Esophagus squamous epithelium (tissue), 5 donors: ENCODE measurements around the gene MED29. TPM values are rescaled to one million over a fixed set of nuclear protein-coding genes. Genes with fewer than 3 reads are reported as not detected.

ENCODE experiments used
- DNase-seq: peaks from one replicate; lab custom pipeline; 2025; lab: John Stamatoyannopoulos, UW
- H3K27ac ChIP-seq, 4 donors: fragments of 200-600 bp; sonication (generic); one replicate each; pipeline ENCODE4 v1.5.1; 2016 to 2019; ENCODE audit warnings: mild to moderate bottlenecking in 1 of 4
- H3K27me3 ChIP-seq, 4 donors: fragments of 200-600 bp; sonication (generic); 1 replicate in 3 of 4; 2 replicates in 1 of 4; pipeline versions ENCODE4 v1.5.1 to v1.6.0; 2017 to 2021; ENCODE audit warnings: antibody characterized with exemption in 1 of 4
- H3K36me3 ChIP-seq, 3 donors: fragments of 200-600 bp; sonication (generic); one replicate each; pipeline ENCODE4 v1.5.1; 2016 to 2019
- H3K4me1 ChIP-seq, 3 donors: fragments of 200-600 bp; sonication (generic); one replicate each; pipeline ENCODE4 v1.5.1; 2017 to 2019
- H3K4me3 ChIP-seq, 4 donors: fragments of 200-600 bp; sonication (generic); 1 replicate in 3 of 4; 2 replicates in 1 of 4; pipeline ENCODE4 v1.5.1; 2016 to 2019; ENCODE audit warnings: mild to moderate bottlenecking in 2 of 4, moderate library complexity in 1 of 4
- H3K9me3 ChIP-seq, 3 donors: fragments of 200-600 bp; sonication (generic); one replicate each; pipeline ENCODE4 v1.5.1; 2016 to 2019
- POLR2A ChIP-seq, 4 donors: fragments of 450-650 bp; IDR thresholded peaks; one replicate each; pipeline ENCODE4 v1.6.1; 2017; ENCODE audit warnings: antibody characterized with exemption in 4 of 4, mild to moderate bottlenecking in 4 of 4, moderate library complexity in 3 of 4
- WGBS, 2 donors: methylation state at CpG; one replicate each; pipeline ENCODE4 v1.1.5; 2018; 5-methylcytosine and 5-hydroxymethylcytosine counted together
- intact Hi-C: fragments of 100-400 bp; cut with DNase I; formaldehyde crosslinking; loops from one replicate; pipeline ENCODE4 v1.15.0; 2022
- total RNA-seq, 4 donors: library from RNA; depleted of rRNA; stranded (reverse); fragments of >200 nt; gene quantifications; one replicate each; pipeline ENCODE4 v1.1.0, GENCODE V29; 2016
- TF ChIP-seq, protein P1 (sequence below), 6 experiments: fragments of 450-650 bp in 4 of 6; fragments of 200-600 bp in 2 of 6; sonication (generic) in 2 of 6; IDR thresholded peaks; one replicate each; pipeline ENCODE4 v1.5.1; 2016 to 2019; ENCODE audit warnings: antibody characterized with exemption in 6 of 6, mild to moderate bottlenecking in 4 of 6, moderate library complexity in 4 of 6
- donor health status: DM: yes; HTN: yes; CAD: no.

MED29 gene
- total RNA-seq, 4 donors from 2014 or later: 11.8 to 20.1 (median 16.5) TPM

DNA sequence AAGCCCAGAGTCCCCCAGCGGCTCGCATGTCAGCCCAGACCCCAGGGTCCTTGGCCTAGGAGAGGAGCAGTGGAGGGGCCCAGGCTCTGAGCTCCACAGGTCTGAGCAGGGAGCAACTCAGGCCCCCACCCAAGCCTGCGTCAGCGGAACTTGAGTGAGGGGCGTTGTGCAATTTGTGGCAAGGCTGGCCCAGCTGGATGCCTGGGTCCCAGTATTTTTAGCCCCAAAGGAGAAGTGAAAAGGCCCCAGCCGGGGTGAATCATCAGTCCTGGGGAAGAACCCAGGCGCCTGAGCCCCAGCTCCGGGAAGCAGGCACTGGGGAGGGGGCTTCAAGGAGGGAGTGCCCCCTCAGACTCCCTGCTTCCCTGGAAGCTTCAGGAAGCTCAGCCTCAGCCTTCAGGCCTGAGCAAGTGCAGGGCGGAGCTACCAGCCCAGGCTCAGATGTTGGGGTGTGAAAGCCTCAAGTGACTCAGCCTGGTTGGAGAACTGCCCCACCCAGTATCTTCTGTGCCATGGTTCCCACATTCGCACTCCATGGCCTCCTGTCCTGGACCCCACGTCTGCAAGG, 7.2 kb downstream of the MED29 start:
- Histone ChIP-seq H3K27me3 (no peaks in the 10 kb centered on the region), H3K4me1 (peaks cover 43 to 72% (median 48%) of the 10 kb centered on the region in 3 donors), H3K4me3 (peak overlapping the region in 3 of 4 donors; percentile 11 to 44 (median 26)), H3K27ac (peak overlapping the region; percentile 96 to 99 (median 98)), H3K9me3 (no peaks in the 10 kb centered on the region), H3K36me3 (peaks cover 0 to 40% (median 13%) of the 10 kb centered on the region in 3 donors)
- intact Hi-C loops: no loop called here
- no peak for DNase-seq
- peak in 1 of 4 donors; percentile 52 for TF ChIP-seq POLR2A (IDR thresholded peaks at IDR 0.05)
- TF ChIP-seq, protein P1, sequence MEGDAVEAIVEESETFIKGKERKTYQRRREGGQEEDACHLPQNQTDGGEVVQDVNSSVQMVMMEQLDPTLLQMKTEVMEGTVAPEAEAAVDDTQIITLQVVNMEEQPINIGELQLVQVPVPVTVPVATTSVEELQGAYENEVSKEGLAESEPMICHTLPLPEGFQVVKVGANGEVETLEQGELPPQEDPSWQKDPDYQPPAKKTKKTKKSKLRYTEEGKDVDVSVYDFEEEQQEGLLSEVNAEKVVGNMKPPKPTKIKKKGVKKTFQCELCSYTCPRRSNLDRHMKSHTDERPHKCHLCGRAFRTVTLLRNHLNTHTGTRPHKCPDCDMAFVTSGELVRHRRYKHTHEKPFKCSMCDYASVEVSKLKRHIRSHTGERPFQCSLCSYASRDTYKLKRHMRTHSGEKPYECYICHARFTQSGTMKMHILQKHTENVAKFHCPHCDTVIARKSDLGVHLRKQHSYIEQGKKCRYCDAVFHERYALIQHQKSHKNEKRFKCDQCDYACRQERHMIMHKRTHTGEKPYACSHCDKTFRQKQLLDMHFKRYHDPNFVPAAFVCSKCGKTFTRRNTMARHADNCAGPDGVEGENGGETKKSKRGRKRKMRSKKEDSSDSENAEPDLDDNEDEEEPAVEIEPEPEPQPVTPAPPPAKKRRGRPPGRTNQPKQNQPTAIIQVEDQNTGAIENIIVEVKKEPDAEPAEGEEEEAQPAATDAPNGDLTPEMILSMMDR (IDR thresholded peaks at IDR 0.05): no peak
- 7 to 30% methylated on average over 2 to 3 of the region's 11 CpGs for WGBS, 2 donors

DNA sequence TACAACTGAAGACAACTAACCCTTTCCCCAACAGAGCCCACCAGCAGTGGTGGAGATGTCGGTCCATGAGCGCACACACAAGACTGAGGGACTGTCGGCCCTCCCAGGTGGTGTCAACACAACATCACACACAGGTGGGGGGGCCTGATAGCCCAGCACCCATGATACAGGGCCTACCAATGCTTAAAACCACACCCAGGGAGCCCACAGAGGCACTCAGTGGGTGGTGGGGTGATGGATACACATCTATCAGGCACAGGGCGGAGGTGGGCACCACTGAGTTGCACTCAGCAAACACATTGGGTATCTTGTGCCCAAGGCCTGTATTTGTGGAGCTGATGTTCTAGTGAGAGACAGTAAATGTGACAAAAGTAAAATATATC, 8.5 kb downstream of the MED29 start:
- intact Hi-C loops: no loop called here
- no peaks in the 10 kb centered on the region for H3K27me3 ChIP-seq
- DNase-seq: no peak
- H3K4me1 ChIP-seq: peaks cover 48 to 77% (median 56%) of the 10 kb centered on the region in 3 donors
- H3K9me3 ChIP-seq: no peaks in the 10 kb centered on the region
- H3K36me3 ChIP-seq: peaks cover 0 to 28% (median 8%) of the 10 kb centered on the region in 3 donors
- TF ChIP-seq, protein P1 (IDR thresholded peaks at IDR 0.05): no peak
- no peak for TF ChIP-seq POLR2A (IDR thresholded peaks at IDR 0.05)
- WGBS, 2 donors: 88 to 100% methylated on average over 2 to 4 of the region's 4 CpGs
- H3K4me3 ChIP-seq: no peak overlapping the region
- peak overlapping the region; percentile 96 to 99 (median 98) for H3K27ac ChIP-seq

DNA sequence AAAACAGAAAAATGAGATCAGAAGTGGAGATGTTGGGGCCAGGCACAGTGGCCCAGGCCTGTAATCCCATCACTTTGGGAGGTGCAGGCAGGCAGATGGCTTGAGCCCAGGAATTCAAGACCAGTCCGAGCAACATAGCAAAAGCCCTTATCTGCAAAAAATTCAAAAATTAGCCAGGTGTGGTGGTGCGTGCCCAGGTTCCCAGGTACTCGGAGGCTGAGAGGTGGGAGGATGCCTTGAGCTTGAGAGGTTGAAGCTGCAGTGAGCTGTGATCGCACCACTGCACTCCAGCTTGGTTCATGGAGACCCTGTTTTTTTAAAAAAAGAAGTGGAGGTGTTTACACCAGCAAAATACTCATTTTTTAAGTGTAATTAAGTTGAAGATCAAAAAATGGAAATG, 8.9 kb downstream of the MED29 start:
- Histone ChIP-seq H3K27ac (peak overlapping the region; percentile 96 to 99 (median 98)), H3K4me1 (peaks cover 52 to 81% (median 60%) of the 10 kb centered on the region in 3 donors), H3K9me3 (no peaks in the 10 kb centered on the region), H3K36me3 (peaks cover 0 to 24% (median 4%) of the 10 kb centered on the region in 3 donors), H3K27me3 (no peaks in the 10 kb centered on the region), H3K4me3 (no peak overlapping the region)
- no peak for TF ChIP-seq POLR2A (IDR thresholded peaks at IDR 0.05)
- TF ChIP-seq, protein P1 (IDR thresholded peaks at IDR 0.05): no peak
- WGBS, 2 donors: 84 to 90% methylated on average over 4 of the region's 4 CpGs
- intact Hi-C loops: no loop called here
- no peak for DNase-seq

DNA sequence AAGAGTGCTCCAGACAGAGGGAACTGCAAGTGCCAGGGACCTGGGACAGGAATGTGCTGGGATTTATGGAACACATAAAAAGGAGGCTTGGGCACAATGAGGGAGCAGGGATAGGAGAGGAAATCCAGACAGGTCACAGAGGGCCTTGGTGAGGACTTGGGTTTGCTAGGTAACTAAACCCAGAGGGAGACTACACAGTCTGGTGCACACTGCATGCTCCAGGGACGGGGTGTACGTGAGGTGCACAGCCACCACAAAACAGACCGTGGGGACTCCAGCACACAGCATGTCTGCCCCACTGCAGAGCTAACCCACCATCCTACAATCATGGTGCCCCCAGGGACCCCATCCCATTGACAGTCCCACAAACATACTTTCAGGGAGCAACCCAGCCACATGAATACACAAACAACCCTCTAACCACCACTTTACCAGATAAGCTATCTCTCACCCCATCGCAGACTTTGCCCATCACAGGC, 9.9 kb downstream of the MED29 start:
- TF ChIP-seq POLR2A (IDR thresholded peaks at IDR 0.05): no peak
- TF ChIP-seq, protein P1 (IDR thresholded peaks at IDR 0.05): no peak
- intact Hi-C loops: no loop called here
- WGBS, 2 donors: 45 to 81% methylated on average over 2 to 4 of the region's 4 CpGs
- H3K36me3 ChIP-seq: peaks cover 0 to 13% (median 0%) of the 10 kb centered on the region in 3 donors
- H3K4me3 ChIP-seq: no peak overlapping the region
- no peaks in the 10 kb centered on the region for H3K27me3 ChIP-seq
- H3K9me3 ChIP-seq: no peaks in the 10 kb centered on the region
- peak overlapping the region; percentile 98 to 99 (median 99) for H3K27ac ChIP-seq
- peaks cover 61 to 91% (median 68%) of the 10 kb centered on the region in 3 donors for H3K4me1 ChIP-seq
- DNase-seq: no peak

DNA sequence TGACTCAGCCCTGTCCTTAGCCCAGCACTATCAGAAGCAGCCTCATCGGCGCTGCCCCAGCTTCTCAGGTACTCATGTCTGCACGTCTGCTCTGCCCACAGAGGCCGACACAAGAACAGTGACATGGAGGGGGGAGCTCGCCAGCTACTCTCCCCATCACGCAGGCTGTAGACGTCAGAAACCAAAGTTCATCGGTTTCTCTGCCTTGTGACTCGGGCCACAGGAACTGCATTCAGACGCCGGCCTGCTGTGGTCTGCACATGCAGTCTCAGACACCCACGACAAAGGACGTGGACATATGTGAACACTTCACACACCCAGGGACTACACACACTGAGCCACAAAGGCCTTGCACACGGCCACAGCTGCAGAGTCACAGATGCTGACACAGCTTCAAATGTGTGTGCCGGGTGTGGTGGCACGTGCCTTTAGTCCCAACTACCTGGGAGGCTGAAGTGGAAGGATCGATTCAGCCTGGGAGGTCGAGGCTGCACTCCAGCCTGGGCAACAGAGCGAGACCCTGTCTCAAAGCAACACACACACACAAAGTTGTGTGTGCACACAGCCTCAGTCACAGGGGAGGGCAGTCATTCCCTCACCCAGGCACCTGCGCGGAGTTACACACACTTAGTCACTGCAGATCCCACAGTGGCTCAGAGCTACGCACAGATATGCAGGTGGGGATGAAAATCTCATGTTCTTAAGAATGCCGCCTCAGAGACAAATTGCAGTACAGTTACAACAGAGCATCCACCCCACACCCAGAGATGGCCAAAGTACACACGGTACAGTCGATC, 10.6 kb downstream of the MED29 start:
- DNase-seq: no peak
- Histone ChIP-seq H3K4me1 (peaks cover 61 to 94% (median 68%) of the 10 kb centered on the region in 3 donors), H3K9me3 (no peaks in the 10 kb centered on the region), H3K27ac (peak overlapping the region; percentile 98 to 99 (median 99)), H3K4me3 (peak overlapping the region in 3 of 4 donors; percentile 55 to 73 (median 60)), H3K36me3 (peaks cover 0 to 7% (median 0%) of the 10 kb centered on the region in 3 donors), H3K27me3 (no peaks in the 10 kb centered on the region)
- intact Hi-C loops: no loop called here
- peak in 1 of 4 donors; percentile 71 for TF ChIP-seq POLR2A (IDR thresholded peaks at IDR 0.05)
- TF ChIP-seq, protein P1 (IDR thresholded peaks at IDR 0.05): no peak
- WGBS, 2 donors: 32 to 49% methylated on average over 2 to 14 of the region's 25 CpGs
